Stimulated activated CD8-positive, alpha-beta memory T cell treated with anti-CD3 and anti-CD28 coated beads, Interleukin-7, amount 100 ng/mL, for 1 hour (primary cell): ENCODE measurements around the gene SGK2.

Experiments
- DNase-seq, 2 donors: peaks; one replicate each; pipeline ENCODE4 v3.0.0-alpha.2; 2020; ENCODE audit warnings: low read depth in 2 of 2

Gene SGK2

DNA sequence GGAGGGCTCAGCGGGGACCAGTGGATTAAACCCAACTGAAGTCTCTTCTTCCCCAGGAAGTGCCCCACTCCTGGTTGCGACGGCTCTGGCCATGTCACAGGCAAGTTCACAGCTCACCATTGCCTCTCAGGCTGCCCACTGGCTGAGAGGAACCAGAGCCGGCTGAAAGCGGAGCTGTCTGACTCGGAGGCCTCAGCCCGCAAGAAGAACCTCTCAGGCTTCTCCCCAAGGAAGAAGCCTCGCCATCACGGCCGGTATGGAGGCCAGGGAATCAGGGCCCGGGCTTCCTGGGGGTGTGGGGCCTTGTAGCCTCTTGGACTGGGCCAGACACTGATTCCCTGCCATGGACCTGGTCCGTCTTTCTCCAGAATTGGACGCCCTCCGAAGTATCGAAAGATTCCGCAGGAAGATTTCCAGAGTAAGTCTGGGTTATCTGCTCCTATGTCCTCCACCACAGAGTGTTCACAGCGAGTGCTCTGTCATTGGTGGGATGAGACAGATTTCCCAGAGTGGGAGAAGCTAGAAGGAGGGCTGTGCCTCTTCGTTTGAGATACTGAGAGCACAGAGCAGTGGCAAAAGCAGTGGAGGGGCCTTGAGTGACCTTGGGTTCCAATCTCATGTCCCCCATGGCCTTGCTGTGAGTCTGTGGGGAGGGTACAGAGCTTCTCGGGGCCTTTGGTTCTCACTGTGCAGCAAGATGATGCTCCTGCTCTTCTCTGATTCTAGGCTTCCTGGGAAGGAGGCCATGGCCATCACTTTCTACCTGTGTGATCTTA, 22.6 kb upstream of the SGK2 start:
- no peak for DNase-seq

DNA sequence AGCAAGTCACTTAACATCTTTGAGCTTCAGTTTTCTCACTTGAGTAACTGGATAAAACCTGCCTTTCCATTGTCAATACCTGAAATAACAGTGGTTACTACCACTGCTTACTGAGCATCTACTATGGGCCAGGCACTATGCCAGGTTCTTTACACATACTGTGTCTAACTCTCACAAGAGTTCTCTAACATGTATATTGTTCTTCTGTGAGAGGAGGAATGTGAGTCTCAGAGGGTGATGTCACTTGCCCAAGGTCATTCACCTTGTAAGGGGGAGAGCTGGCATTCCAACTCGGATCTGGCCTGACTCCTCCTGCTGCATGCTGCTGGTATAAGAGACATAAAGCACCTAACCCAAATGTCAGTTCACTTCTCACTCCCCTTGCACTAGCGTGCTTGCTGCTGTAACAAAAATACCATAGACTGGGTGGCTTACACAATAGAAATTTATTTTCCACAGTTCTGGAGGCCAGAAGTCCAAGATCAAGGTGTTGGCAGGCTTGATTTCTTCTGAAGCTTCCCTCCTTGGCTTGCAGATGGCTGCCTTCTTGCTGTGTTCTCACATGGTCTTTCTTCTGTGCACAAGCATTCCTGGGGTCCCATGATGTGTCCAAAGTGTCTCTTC, 21.9 kb upstream of the SGK2 start:
- no peak for DNase-seq

DNA sequence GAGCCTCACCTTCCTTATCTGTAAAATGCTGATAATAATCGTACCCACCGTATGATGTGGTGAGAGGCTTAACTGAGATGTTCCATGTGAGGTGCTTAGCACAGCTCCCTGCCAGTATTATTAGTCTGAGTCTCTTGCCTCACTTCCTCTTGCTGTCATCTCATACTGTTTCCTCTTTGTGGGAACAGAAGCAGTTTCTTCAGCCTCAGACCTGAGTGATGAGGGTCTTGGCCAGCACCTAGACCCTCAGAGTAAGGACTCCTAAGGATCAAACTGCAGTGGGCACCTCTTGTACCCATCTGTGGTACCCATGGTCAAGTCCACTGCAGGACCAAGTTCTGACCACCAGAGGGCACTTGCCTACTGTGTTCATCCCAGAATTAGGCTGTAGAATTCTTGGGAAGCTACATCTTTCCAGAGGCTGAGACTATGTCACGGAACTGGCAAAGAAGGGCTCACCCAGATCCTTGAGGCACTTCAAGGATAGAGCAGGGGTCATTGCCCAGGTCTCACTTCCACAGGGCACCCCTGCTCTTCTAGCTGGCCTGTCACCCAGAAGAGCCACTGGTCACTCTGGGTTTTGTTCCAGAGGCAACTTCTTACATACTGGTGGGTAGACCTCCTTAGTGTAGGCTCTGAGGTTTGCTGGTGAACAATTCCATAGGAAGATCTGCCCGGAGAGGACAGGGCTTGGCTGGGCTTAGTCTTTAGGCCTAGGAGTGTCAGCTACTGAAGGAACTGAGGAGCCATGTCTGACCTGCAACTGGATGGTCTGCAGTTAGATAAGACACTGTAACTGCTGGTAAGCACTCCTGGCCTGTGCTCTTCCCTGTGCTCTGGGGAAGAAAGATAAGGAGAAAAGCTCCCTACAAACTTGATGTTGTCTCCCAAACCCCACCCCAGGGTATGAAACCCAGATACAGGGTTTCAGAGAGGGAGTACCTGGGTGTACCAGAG, 20.6 kb upstream of the SGK2 start:
- DNase-seq, result peak in 1 of 2 donors; percentile 24

DNA sequence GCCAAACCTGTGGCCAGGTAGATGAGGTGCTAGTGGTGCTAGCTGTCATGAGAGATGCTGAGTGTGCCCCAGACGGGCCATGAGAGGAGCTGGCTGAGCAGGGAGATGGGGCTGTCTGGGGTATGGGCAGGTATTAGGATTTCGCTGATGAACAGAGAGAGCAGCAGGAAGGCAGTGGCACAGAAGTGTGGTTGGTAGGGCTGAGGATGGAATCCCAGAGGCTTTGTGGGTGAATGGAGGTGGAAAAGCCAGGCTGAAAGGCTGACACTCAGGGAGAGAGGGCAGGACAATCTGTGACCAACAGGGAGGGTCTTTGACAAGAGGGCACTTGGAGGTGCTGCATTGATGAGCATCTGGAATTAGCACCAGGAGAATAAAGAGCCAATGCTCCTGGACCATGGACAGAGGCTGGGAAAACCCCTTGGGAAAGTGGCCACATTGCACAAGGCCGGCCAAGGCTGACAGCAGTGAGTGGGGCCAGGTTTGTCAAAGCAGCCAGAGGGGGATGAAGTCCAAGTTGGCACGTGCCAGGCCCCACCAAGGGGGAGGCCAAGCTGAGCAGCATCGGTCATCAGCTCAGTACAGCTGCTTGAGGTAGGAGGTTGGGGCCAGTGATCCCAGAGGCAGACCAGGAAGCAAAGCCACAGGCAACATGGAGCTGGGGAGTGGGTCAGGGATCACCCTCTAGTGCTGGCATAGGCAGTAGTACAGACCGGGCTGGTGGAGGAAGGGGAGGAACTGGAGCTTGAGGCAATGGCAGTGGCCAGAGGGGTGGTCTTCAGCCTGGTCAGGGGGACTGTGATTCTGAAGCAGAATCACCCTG, 19.7 kb upstream of the SGK2 start:
- DNase-seq, result no peak

DNA sequence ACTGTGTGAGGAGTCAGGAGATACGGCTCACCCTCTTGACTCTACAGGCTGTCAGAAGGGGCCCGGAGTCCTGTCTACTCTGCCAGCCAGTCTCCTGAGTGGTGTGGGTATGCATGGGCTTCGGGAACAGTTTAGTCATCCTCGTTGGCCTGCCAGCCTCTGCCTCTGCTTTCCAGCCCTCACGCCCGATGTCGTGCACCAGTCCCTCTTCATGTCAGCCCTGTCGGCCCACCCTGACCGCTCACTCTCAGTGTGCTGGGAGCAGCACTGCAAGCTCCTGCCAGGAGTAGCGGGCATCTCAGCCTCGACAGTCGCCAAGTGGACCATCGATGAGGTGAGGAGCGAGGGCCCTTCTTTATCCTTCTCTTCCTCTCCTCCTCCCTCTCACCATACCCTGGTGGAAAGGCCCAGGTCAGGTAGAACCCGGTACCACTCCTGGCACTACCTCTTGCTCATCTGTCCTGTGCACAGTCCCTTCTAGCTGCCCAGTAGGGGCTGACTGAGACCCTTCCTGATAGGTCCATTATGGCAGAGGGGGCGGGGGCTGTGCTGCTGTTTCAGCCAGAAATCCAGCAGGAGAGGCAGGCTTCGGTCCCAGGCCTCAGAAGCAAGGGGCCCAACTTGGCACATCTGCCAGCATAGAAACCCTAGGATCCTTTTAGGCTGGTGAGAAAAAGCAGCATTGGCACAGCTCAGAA, 18.7 kb upstream of the SGK2 start:
- no peak for DNase-seq

DNA sequence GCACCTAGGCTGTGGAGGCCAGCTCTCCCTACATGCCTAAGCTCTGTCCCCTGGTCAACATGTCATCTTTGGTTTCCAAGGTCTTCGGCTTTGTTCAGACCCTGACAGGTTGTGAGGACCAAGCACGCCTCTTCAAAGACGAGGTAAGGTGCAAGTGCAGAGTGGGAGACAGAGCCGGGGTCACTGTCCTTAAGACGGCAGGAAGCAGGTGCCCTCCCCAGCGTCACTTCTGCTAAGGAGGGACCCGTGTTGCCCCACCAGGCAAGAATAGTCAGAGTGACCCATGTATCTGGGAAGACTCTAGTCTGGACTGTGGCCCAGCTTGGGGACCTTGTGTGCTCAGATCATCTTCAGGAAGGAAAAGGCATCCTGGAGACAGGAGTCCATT, 18.2 kb upstream of the SGK2 start:
- no peak for DNase-seq

DNA sequence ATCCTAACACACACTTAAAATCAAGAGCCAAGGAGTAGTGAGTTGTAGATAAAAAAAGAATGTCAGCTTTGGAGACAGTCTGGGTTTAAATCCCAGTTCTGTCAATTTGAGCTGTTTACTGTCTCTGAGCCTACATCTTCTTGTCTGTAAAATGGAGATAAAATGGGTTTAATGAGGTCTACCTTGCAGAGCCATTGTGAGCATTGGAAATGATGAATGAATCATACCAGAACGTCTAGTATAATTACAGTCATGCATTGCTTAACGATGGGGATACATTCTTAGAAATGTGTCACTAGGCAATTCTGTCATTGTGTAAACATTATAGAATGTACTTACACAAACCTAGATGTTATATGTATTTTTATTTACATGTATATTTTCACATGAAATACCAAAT, 17.6 kb upstream of the SGK2 start:
- no peak for DNase-seq

DNA sequence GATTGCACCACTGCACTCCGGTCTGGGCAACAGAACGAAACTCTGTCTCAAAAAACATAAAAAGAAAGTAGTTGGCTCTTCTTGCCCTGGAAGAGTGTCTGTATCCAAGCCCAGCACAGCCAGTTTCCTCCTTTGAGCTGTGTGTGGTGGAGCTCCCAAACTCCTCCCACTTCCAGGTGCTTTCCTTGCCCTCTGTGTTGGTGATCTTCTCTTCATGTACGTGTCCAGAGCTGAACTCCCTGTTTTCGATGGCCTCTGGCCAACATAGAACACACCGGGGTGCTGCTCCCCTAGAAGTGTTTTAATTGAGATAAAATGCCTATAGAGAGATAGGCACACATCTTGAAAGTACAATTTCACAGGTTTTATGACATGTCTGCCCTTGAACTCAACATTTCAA, 16.7 kb upstream of the SGK2 start:
- no peak for DNase-seq

DNA sequence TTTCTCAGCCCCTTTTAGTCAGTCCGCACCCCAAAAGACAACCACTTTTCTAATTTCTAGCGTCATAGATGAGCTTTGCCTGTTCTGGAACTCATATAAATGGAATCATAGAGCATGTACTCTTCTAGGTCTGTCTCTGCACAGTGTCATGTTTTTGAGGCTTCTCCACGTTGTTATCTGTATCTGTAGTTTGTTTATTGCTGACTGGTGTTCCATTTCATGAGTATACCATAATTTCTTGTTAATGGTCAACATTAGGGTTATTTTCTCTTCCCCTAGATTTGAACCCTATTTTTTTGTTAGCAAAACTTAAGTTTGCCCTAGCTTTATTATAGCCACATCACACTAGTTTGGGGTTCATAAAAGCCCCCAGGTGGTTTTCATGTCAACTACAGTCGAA, 16.2 kb upstream of the SGK2 start:
- DNase-seq, result no peak

DNA sequence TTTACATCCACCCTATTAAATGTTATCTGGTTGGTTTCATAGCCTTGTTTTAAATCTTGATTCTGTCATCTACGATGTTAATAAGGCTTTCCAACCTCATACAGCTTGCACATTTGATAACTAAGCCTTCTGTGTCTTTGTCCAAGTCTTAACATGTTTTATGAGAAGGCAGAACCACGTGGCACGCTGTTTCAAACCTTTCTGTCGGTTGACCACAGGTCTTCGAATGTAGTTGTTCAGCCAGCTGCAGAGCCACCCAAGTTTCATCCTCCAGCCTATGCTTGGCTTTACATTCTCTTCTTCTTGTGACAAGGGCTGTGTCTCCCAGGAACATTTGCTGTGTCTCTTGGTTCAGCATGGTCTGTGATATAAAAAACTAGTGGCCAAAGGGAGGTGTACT, 15.7 kb upstream of the SGK2 start:
- DNase-seq, result no peak

DNA sequence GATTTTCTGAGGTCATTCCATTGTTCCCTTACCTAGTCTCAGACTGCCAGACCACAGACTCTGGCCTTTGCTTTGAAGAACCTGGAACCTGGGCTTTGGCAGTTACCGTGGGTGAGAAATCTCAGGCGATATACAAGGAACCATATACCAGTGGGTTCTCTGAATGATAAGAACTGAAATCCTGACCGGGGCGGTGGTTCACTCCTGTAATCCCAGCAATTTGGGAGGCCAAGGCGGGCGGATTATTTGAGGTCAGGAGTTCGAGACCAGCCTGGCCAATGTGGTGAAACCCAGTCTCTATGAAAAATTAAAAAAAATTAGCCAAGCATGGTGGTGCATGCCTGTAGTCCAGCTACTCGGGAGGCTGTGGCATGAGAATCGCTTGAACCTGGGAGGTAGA, 14.3 kb upstream of the SGK2 start:
- DNase-seq, result no peak

DNA sequence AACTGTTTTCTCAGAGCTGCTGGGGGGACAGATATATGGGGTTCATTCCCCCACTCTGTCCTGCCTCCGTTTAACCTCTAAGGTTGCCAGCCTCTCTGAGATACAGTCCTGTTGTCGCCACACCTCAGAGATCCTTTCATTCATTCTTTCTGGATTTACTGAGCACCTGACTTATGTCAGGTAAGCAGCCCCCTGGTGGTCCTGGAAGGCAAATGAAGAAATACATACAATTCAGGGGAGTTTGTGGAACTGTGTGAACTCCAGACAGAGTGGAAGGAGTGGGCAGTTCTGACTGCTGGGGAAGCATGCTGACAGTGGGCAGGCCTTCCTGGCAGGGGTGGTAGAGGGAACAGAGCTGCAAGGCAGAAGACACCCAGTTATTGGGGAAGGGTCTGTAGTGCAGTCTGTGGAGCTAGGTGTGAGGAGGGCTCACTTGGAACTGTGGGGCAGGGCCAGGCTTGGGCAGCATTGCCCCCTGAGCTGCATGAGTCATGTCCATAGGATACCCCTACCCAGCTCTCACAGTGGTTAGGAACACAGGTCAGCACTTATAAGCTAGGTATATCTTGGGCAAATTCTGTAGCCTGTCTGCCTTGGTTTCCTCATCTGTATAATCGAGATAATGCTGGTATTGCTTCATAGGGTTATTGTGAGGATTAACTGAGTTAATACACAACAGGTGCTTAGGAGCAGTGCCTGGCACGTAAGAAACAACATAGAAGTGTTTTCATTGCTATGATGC, 12.8 kb upstream of the SGK2 start:
- DNase-seq, result no peak

DNA sequence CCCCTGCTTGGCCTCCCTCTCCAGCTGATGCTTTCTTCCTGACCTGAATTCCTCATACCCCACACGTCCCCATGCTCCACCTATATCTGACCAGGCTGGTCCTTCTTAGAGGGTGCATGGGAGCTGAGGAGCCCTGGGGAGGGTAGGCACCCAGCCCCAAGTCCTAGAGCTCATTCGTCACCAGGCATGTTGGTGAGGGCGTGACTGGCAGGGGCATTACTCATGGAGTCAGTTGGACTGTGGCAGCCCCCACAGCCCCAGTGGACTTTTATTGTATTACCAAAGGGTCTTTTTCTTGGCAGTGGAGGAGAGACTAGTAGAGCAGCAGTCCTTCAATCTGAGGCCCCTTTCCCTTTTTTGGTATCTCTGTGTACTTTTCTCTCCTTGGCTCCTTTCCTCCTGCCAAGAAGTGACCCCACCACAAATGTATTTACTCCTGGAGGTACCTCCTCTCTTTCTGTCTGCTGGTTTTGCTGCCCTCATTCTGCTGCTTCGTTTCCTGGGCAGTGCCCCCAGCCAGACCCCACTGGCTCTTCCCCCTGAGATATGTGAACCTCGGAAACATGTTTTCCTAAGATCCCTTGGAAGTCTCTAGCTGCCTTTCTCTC, 10.4 kb upstream of the SGK2 start:
- no peak for DNase-seq

DNA sequence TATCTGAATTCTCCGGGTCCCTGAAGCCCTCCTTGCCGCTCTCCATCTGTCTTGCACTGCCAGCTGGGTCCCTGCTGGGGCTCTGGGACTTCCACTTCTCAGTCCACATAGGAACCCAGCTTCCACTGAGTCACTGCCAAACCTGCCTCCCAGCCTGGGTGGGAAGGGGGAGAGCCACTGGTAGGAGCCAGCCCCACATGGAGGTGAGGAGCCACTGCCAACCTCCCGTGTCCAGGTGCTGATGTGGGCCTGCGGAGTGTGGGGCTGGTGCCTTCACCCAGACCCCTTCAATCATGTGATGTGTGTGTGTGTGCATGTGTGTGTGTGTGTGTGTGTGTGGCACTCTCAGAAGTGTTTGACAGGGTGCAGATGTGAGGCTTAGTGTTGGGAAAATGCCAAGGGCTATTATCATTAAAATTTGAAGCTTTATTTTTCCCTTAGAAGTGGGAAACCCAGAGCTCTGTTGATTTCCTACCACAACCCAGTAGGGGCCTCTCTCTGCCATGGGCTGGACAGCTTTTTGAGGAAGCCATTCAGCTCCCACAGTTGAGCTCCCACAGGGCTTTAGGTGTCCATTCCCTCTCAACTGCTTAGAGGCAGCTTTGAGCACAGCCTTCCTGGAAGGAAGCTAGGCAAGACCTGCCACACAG, 9.3 kb upstream of the SGK2 start:
- DNase-seq, result no peak

DNA sequence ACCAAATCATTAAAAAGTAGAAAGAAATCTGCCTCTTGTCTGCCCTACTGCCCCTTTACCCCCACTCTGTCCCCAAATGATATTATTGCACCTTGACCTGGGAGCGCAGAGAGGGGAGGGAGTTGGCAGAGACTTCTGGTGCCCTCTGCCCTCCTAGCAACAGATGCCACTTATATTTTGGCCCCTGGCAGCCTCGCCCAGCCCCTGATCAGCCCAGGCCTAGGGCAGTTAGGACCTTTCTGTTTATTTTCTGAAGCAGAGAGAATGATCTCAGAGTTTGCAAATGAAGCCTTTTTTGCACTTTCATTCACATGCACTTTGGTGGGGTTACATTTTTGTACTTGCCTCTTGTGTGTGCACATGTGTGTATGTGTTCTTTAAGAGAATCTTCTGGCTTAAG, 8.4 kb upstream of the SGK2 start:
- no peak for DNase-seq

DNA sequence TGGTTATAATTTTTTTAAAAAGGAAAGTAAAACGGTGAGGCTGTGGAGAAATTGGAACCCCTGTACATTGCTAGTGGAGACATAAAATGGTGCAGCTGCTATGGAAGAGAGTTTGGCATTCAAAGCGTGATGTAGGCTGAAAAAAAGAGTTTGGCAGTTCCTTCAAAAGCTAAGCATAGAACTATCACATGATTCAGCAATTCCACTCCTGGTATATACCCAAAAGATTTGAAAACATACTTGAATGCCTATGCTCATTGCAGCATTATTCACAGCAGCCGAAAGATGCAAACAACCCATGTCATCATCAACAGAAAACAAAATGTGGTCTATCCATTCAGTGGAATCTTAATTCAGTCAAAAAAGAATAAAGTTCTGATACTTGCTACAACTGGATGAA, 4.5 kb upstream of the SGK2 start:
- DNase-seq, result no peak

DNA sequence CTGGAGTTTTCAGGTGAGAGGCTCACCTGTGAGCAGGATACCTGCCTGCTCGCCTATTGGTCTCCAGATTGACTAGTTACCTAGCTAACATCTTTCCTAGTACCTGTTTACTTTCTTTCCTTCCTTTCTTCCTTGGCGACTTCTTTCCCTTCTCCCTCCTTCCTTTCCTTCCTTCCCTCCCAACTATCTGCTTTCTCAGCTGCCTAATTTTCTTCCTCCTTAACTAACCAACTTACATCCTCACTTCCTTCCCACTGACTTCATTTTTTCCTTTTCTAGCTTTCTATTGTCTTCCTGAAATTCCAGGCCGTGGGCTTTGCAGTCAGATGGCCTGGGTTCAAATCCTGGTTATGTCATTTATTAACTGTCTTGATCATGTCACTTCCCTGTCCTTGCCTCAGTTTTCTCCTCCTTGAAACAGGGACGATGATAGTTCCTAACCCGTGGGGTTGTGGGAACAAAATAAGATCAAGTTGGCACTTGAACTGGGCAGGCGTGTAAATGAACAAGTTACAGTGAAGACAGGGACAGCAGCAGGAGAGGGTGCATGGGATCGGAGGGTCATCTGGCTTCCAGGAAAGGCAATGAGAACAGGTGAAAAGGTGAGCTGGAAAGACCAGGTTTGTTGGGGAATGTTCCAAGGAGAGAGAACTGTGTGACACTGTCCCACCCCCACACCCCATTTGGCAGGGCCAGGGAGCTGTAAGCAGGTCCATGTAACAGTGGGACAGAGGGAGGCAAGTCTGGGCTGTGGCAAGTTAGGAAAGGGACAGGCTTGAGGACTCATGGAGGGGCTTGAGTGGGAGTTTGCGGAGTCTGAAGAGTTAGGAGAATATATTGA, 540 bp downstream of the SGK2 start:
- no peak for DNase-seq

DNA sequence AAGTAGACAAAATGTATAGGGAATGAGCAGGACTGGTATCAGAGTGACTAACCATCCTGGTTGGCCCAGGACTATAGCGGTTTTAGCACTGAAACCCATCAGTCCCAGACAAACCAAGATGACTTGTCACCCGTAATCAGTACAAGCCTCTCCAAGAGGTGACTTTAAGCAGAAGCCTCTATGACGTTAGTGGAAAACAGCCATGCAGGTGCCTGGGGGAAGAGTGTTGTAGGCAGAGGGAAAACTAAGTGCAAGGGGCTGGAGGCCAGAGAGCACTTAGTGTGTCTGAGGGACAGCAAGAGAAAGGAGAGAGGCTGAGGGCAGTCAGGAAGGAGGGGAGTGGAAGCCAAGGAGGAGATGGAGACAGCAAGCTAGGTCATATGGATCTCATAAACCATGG, 2.1 kb downstream of the SGK2 start:
- no peak for DNase-seq

DNA sequence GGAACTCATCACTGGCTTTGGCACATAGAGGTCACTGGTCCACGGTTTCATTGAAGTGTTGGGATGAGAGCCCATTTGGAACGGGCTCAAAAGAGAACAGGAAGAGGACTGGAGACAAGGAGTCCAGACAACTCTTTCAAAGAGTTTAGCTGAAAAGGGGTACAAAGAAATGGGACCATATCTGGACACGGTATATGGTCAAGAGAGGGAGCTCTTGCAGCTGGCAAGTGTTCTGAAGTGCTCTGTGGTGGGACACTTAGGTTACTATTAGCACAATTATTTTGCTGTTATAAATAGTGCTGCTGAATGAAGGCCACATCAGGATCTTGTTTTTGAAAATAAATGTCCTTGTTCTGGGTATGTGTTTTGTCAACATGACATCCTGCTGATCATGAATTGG, 4.6 kb downstream of the SGK2 start:
- DNase-seq, result no peak
